GM23248 (cell line): ENCODE measurements around the gene GNS. TPM values are rescaled to one million over a fixed set of nuclear protein-coding genes. Genes with fewer than 3 reads are reported as not detected.
A peak's percentile ranks its signal among the peaks of the same experiment; 100 is the strongest.

Source experiments
- DNase-seq: peaks from one replicate; pipeline ENCODE4 v3.0.0-alpha.2; 2015
- H2AFZ ChIP-seq: fragments of 200-600 bp; sonication (generic); 2 replicates; pipeline ENCODE4 v1.6.1; 2016; ENCODE audit warnings: antibody characterized with exemption
- H3F3A ChIP-seq: fragments of 200-600 bp; sonication (generic); 2 replicates; pipeline ENCODE4 v1.6.1; 2016; ENCODE audit warnings: mild to moderate bottlenecking, antibody characterized with exemption, mixed run types; ENCODE audit not compliant: insufficient read depth
- H3K27ac ChIP-seq: fragments of 200-600 bp; sonication (generic); 2 replicates; pipeline ENCODE4 v1.5.1; 2016; ENCODE audit warnings: mild to moderate bottlenecking
- H3K27me3 ChIP-seq: fragments of 200-600 bp; sonication (generic); replicated peaks from 2 replicates; pipeline ENCODE4 v1.6.1; 2016; ENCODE audit warnings: mild to moderate bottlenecking; ENCODE audit not compliant: insufficient read depth
- H3K36me3 ChIP-seq: fragments of 200-600 bp; sonication (generic); 2 replicates; pipeline ENCODE4 v1.6.1; 2016; ENCODE audit warnings: low read depth, mild to moderate bottlenecking
- H3K4me1 ChIP-seq: fragments of 200-600 bp; sonication (generic); 2 replicates; pipeline ENCODE4 v1.6.1; 2016; ENCODE audit warnings: mild to moderate bottlenecking; ENCODE audit not compliant: insufficient read depth
- H3K4me2 ChIP-seq: fragments of 200-600 bp; sonication (generic); one replicate; pipeline ENCODE4 v1.6.1; 2016; ENCODE audit warnings: mild to moderate bottlenecking; ENCODE audit not compliant: unreplicated experiment
- H3K4me3 ChIP-seq: fragments of 200-600 bp; sonication (generic); 2 replicates; pipeline ENCODE4 v1.5.1; 2016; ENCODE audit warnings: mild to moderate bottlenecking
- H3K79me2 ChIP-seq: fragments of 200-600 bp; sonication (generic); 2 replicates; pipeline ENCODE4 v1.6.1; 2016; ENCODE audit warnings: mild to moderate bottlenecking; ENCODE audit not compliant: insufficient read depth
- H3K9ac ChIP-seq: fragments of 200-600 bp; sonication (generic); 2 replicates; pipeline ENCODE4 v1.6.1; 2016; ENCODE audit warnings: mild to moderate bottlenecking
- H3K9me2 ChIP-seq: fragments of 200-600 bp; sonication (generic); 2 replicates; pipeline ENCODE4 v1.6.1; 2016; ENCODE audit warnings: mixed run types, mild to moderate bottlenecking, moderate library complexity; ENCODE audit not compliant: insufficient read depth
- H3K9me3 ChIP-seq: fragments of 200-600 bp; sonication (generic); one replicate; pipeline ENCODE4 v1.6.1; 2017; ENCODE audit warnings: low read depth
- H4K20me1 ChIP-seq: fragments of 200-600 bp; sonication (generic); 2 replicates; pipeline ENCODE4 v1.6.0; 2016; ENCODE audit not compliant: insufficient read depth
- EZH2 ChIP-seq: fragments of 200-600 bp; sonication (generic); IDR thresholded peaks from 2 replicates; pipeline ENCODE4 v1.6.1; 2018; ENCODE audit warnings: antibody characterized with exemption, mild to moderate bottlenecking; ENCODE audit not compliant: insufficient read depth, poor library complexity, severe bottlenecking
- EZH2phosphoT487 ChIP-seq: fragments of 200-600 bp; sonication (generic); IDR thresholded peaks from 2 replicates; pipeline ENCODE4 v1.6.1; 2018; ENCODE audit warnings: antibody characterized with exemption, moderate library complexity, mild to moderate bottlenecking, low read depth; ENCODE audit not compliant: insufficient read depth
- WGBS, 2 experiments: methylation state at CpG; one replicate each; pipeline ENCODE4 v1.1.6; 2015 to 2017; ENCODE audit warnings: low lambda C conversion rate in 2 of 2, low coverage in 1 of 2; ENCODE audit errors: missing lambda C conversion rate in 2 of 2; 5-methylcytosine and 5-hydroxymethylcytosine counted together
- in situ Hi-C: fragments of 300-500 bp; cut with MboI; formaldehyde crosslinking; loops from 2 replicates; pipeline ENCODE4 v1.15.0; 2020
- polyA plus RNA-seq: library from polyadenylated mRNA; unstranded; fragments of >200 nt; fragmentation: Nextera tagmentation; extraction: Ambion mirVana; gene quantifications from 2 replicates; pipeline ENCODE4 v1.2.1, GENCODE V29; 2016
- total RNA-seq: library from RNA; depleted of rRNA; stranded (reverse); fragments of >200 nt; shearing (Covaris generic); gene quantifications from 2 replicates; pipeline ENCODE4 v1.2.3, GENCODE V29; 2014

GNS gene
- total and polyA plus RNA-seq, 2 experiments from 2014 or later, result 76.6 to 129 TPM

GRCh38 chr12:64681200-64682052 is 77.8 kb downstream of the GNS start:
- no peak overlapping the region for H3K9ac ChIP-seq
- no peaks in the 10 kb centered on the region for H3K9me2 ChIP-seq
- H4K20me1 ChIP-seq, result no peaks in the 10 kb centered on the region
- no peak overlapping the region for H2AFZ ChIP-seq
- H3K27ac ChIP-seq, result no peak overlapping the region
- no peaks in the 10 kb centered on the region for H3K27me3 ChIP-seq
- H3K4me2 ChIP-seq, result no peak overlapping the region
- peaks cover 11% of the 10 kb centered on the region for H3K4me1 ChIP-seq
- no peaks in the 10 kb centered on the region for H3K79me2 ChIP-seq
- WGBS, 2 experiments, result 95 to 100% methylated on average over 5 of the region's 5 CpGs
- no peak for DNase-seq
- no peaks in the 10 kb centered on the region for H3K9me3 ChIP-seq
- no peak for TF ChIP-seq EZH2
- TF ChIP-seq EZH2phosphoT487, result no peak
- peaks cover 7% of the 10 kb centered on the region; the same call in 1 of the 2 replicates for H3F3A ChIP-seq
- H3K4me3 ChIP-seq, result no peak overlapping the region
- in situ Hi-C loops, result no loop called here
- no peaks in the 10 kb centered on the region for H3K36me3 ChIP-seq

DNA sequence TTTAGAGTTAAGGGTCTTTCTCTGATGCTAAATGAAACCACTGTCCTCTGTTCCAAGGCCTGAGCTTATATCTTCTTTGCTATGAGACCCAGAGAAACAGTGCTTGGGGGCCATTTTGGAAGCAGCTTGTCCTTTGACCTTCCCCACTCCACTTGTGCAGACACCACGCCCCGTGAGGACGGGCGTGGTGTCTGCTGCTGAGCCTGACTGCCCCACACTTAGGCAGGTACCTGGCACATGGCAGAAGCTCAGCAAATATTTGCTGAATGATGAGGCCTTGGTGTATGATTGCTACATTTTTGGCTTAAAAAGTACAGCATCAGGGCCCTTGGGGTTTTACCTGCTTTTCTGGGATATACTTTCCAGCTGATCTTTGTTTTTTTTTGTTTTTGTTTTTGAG is 79.0 kb downstream of the GNS start:
- Histone ChIP-seq H3K9me3 (no peaks in the 10 kb centered on the region), H3K9ac (peak overlapping the region; percentile 73), H3K79me2 (no peaks in the 10 kb centered on the region), H3K27ac (peak overlapping the region; percentile 82), H3K27me3 (no peaks in the 10 kb centered on the region), H3K9me2 (no peaks in the 10 kb centered on the region), H3K36me3 (no peaks in the 10 kb centered on the region), H3K4me2 (peak overlapping the region; percentile 77), H3F3A (peaks cover 7% of the 10 kb centered on the region; the same call in 1 of the 2 replicates), H2AFZ (peak overlapping the region; percentile 72), H3K4me1 (peaks cover 19% of the 10 kb centered on the region), H4K20me1 (no peaks in the 10 kb centered on the region), H3K4me3 (peak overlapping the region; percentile 65)
- DNase-seq, result no peak
- in situ Hi-C loops, result no loop called here
- WGBS, 2 experiments, result 93 to 96% methylated on average over 4 of the region's 4 CpGs
- no peak for TF ChIP-seq EZH2
- TF ChIP-seq EZH2phosphoT487, result no peak

DNA sequence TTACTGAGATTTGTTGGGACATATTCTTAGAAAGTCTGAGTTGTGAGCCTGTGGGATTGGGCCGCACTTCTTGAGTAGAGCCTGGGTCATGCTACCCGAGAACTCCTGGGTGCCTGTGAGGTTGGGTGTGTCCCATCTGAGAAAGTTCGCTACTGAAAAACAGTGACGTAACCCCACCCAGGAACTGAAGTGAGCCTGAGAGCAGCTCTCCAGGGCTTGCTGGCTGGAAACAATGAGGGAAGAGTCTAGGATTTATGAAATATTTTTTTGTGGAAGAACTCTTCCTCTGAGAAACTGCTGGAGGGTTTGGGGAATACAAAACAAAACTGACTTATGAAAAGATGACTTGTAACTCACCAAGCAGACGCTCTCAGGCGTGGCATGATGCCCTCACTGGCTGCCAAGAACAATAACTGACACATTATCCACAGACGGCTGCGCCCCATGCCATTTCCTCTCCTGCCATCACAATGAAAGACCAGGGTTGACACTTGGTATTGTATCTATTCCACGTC is 79.7 kb downstream of the GNS start:
- H2AFZ ChIP-seq, result peak overlapping the region; percentile 72
- DNase-seq, result peak; percentile 88
- WGBS, 2 experiments, result 5 to 14% methylated on average over 9 of the region's 9 CpGs

GRCh38 chr12:64678835-64679234 is 80.4 kb downstream of the GNS start:
- H3K4me3 ChIP-seq, result no peak overlapping the region; the same call in 1 of the 2 replicates
- TF ChIP-seq EZH2phosphoT487 (no peak), EZH2 (no peak)
- H3K27me3 ChIP-seq, result no peaks in the 10 kb centered on the region
- H3K27ac ChIP-seq, result peak overlapping the region; percentile 82
- H3K79me2 ChIP-seq, result no peaks in the 10 kb centered on the region
- no peaks in the 10 kb centered on the region for H3K9me3 ChIP-seq
- peak overlapping the region; percentile 73 for H3K9ac ChIP-seq
- WGBS, 2 experiments, result 96 to 98% methylated on average over 5 of the region's 5 CpGs
- no peaks in the 10 kb centered on the region for H4K20me1 ChIP-seq
- no peak overlapping the region for H3K4me2 ChIP-seq
- DNase-seq, result no peak
- H2AFZ ChIP-seq, result peak overlapping the region; percentile 72
- H3K4me1 ChIP-seq, result peaks cover 19% of the 10 kb centered on the region
- peaks cover 7% of the 10 kb centered on the region; the same call in 1 of the 2 replicates for H3F3A ChIP-seq
- in situ Hi-C loops, result no loop called here
- H3K36me3 ChIP-seq, result no peaks in the 10 kb centered on the region
- H3K9me2 ChIP-seq, result no peaks in the 10 kb centered on the region

More for the DNA sequence above, 79.7 kb downstream of the GNS start:
- in situ Hi-C loops, result no loop called here
- H3K27ac ChIP-seq, result peak overlapping the region; percentile 82
- H3F3A ChIP-seq, result peaks cover 7% of the 10 kb centered on the region; the same call in 1 of the 2 replicates
- H3K9me2 ChIP-seq, result no peaks in the 10 kb centered on the region
- H4K20me1 ChIP-seq, result no peaks in the 10 kb centered on the region
- TF ChIP-seq EZH2, result no peak
- no peak for TF ChIP-seq EZH2phosphoT487
- H3K9ac ChIP-seq, result peak overlapping the region; percentile 73
- peak overlapping the region; percentile 65 for H3K4me3 ChIP-seq
- no peaks in the 10 kb centered on the region for H3K27me3 ChIP-seq
- no peaks in the 10 kb centered on the region for H3K36me3 ChIP-seq
- H3K79me2 ChIP-seq, result no peaks in the 10 kb centered on the region
- no peaks in the 10 kb centered on the region for H3K9me3 ChIP-seq
- H3K4me2 ChIP-seq, result peak overlapping the region; percentile 77
- peaks cover 19% of the 10 kb centered on the region for H3K4me1 ChIP-seq
